IPS DF 4.7 (cell line): ENCODE results near the gene OLIG2.
A peak's percentile ranks its signal among the peaks of the same experiment; 100 is the strongest.

Source experiments
- DNase-seq: peaks from one replicate; pipeline ENCODE4 v3.0.0-alpha.2; 2013; ENCODE audit warnings: low spot score; ENCODE audit errors: extremely low read depth

OLIG2 gene

DNA sequence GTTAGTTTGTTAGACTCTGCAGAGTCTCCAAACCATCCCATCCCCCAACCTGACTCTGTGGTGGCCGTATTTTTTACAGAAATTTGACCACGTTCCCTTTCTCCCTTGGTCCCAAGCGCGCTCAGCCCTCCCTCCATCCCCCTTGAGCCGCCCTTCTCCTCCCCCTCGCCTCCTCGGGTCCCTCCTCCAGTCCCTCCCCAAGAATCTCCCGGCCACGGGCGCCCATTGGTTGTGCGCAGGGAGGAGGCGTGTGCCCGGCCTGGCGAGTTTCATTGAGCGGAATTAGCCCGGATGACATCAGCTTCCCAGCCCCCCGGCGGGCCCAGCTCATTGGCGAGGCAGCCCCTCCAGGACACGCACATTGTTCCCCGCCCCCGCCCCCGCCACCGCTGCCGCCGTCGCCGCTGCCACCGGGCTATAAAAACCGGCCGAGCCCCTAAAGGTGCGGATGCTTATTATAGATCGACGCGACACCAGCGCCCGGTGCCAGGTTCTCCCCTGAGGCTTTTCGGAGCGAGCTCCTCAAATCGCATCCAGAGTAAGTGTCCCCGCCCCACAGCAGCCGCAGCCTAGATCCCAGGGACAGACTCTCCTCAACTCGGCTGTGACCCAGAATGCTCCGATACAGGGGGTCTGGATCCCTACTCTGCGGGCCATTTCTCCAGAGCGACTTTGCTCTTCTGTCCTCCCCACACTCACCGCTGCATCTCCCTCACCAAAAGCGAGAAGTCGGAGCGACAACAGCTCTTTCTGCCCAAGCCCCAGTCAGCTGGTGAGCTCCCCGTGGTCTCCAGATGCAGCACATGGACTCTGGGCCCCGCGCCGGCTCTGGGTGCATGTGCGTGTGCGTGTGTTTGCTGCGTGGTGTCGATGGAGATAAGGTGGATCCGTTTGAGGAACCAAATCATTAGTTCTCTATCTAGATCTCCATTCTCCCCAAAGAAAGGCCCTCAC is at the start of gene OLIG2:
Gene OLIG2, plus strand, starts transcription at position 447 of the 954 bp plus-strand sequence. CDS start 928 bp downstream, outside the sequence.
- peak; percentile 75 for DNase-seq

- DNase-seq: no peak
These were observed 48.9 kb upstream of the OLIG2 start for GRCh38 chr21:32976791-32977190.

- no peak for DNase-seq
These were observed 48.5 kb upstream of the OLIG2 start for GRCh38 chr21:32977216-32977615.

- no peak for DNase-seq
These were observed 47.1 kb upstream of the OLIG2 start for GRCh38 chr21:32978331-32979270.

GRCh38 chr21:32979598-32980268 is 46.0 kb upstream of the OLIG2 start:
- DNase-seq: no peak

GRCh38 chr21:32981096-32981495 is 44.6 kb upstream of the OLIG2 start:
- no peak for DNase-seq

DNA sequence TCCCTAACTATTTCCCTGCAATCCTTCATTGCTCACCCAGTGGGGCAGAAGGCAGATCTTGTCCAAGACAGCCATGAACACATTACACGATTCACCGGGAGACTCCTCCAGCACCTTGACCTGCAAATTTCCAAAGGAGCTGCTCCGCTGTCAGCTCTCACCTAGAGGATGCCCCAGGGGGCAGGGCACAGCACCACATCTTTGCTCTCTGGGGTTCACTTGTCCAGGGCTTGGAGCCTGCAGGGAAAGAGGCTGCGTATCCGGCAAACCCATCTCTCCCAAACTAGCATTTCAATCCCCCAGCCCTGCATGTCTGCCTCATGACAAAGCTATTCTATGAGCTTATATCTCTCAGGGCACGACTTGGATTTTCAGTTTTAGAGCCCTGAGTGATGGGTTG is 35.1 kb upstream of the OLIG2 start:
- no peak for DNase-seq

DNA sequence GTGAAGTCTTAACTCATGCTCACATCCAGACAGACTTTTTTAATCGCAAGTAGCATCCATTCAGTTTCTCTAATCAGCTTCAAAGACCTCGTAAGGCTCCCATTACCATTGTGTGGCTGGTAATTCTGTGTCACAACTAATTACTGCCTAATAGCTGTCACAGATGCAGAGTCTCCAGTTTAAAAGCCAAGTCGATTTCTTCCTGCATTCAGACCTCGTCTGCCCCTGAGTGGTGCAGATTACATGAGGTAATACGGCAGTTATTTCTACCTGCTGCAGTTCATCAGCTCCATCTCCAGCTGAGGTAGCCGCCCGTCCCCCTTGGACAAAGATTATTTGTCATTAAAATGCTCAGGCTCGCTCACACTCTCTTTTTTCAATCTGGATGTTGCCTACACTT is 34.4 kb upstream of the OLIG2 start:
- no peak for DNase-seq

- no peak for DNase-seq
These were observed 31.8 kb upstream of the OLIG2 start for GRCh38 chr21:32993894-32994293.

GRCh38 chr21:32994305-32994704 is 31.4 kb upstream of the OLIG2 start:
- no peak for DNase-seq

DNA sequence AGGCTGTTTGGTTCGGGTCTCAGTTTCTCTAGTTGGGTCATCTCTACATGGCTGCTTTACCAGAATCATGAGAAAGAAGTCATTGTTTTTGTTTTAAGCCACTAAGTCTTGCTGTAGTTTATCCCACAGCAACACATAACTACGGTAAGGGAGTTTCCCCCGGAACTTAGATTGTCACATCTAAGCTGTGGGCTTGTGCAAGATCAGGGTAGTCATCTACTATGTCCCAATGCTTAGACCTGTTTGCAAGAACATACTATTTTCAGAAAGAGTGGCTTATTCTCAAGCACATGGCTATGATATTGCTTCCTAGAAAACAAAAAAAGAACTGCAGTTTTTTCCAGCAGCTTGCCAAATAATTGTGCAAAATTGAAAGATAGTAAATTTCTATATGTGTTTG is 18.0 kb upstream of the OLIG2 start:
- DNase-seq: no peak

GRCh38 chr21:33008333-33009051 is 17.2 kb upstream of the OLIG2 start:
- no peak for DNase-seq

DNA sequence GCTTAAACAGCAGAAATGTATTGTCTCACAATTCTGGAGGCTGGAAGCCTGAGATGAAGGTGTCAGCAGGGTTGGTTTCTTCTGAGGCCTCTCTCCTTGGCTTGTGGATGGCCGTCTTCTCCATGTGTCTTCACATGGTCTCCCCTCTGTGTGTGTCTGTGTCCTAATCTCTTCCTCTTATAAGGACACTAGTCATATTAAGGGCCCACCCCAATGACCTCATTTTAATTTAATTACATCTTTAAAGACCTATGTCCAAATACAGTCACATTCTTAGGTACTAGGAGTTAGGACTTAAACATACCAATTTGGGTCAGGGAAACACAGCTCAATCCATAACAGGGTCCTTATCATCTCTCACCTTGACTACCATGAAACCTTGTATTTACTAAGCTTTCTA is 14.8 kb upstream of the OLIG2 start:
- no peak for DNase-seq

- no peak for DNase-seq
These were observed 14.3 kb upstream of the OLIG2 start for GRCh38 chr21:33011462-33011861.

- no peak for DNase-seq
These were observed 12.1 kb upstream of the OLIG2 start for GRCh38 chr21:33013626-33014025.

DNA sequence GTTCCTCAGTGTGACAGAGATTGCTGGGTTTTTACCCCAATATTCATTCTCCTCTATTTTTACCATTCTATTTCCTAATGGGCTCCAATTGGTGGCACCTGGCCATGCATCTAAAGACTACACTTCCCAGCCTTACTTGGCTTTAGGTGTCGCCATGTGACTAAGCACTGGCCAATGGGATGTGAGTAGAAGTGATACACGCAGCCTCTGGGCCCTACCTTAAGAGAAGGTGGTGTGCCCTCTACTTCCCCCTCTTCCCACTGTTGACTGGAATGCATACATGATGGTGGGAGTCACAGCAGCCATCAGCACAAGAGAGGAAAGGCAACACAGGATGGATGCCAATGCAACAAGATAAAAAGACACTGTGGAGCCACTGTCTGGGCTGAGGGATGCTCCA is 11.4 kb upstream of the OLIG2 start:
- no peak for DNase-seq

DNA sequence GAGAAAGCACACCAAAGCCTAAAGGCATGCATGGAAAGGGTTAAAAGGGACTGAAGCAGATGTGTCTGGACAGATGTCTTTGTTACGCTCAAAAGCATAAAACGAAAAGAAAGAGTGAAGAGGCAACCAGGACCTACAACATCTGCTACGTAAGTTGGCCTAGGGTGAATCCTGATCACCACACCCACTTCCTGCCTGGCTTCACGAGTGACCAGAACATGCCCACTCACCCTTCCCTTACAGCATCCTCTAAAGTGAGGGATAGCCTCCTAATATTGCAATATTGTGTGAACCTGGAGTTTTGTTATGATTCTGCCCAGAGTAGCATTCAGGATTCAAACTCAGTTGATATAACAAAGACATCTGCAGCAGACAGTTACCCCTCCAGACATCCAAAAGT is 10.6 kb upstream of the OLIG2 start:
- DNase-seq: no peak

DNA sequence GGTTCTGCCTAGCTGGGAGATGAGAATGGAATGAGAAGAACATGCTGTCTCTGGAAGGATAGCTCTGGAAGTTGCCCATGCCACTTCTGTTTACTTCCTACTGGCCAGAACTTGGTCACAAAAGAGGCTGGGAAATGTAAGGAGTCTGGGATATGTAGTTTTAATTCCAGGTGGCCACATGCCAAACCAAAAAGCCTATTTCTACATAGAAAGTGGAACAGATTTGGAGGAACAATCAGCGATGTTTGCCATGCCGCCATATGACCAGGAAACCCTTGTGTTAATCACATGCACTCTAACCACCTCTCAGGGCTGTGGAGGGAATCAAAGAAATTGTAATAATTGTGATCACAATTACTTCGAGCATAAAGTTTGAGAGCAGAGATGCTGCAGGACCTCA is 10.0 kb upstream of the OLIG2 start:
- no peak for DNase-seq

DNA sequence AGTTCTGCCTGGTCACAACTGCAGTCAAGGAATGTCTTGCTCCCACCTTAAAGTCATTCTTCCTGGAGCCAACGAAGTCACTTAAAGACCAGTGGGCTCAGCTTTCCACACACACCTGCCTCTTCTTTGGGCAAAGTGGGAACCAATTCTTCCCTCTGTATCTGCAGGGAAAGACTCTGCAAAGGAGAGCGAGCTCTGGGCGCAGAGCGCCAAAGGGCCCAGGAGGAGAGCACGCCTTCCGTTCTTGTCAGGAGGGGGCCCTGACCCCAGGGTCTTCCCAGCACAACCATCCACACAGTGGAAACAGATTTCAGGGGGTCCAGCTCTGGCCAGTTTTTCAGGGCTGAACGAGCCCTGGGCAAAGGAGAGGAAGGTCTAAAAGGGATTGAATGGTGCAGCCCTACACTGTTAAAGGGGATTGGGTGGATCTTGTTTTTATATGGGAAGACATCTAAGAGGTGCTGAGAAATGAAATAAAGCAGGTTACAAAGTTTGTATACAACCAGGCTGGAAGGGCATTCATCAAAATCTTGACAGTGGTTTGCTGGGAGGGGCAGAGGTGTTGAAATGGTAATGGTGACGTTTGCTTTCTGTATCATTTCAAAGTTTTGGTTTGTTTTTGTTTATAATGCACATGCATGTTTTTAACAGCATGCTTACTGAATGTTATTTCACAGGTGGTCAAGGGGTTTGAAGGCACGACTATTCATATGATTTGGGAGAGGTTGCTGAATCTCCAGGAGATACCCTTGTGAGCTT is 6.8 kb upstream of the OLIG2 start:
- no peak for DNase-seq

- no peak for DNase-seq
These were observed 6.2 kb upstream of the OLIG2 start for GRCh38 chr21:33019516-33019884.
